GM18951 (cell line): Measurements from ENCODE around the gene UVRAG.

Source experiments
- POLR2A ChIP-seq: IDR thresholded peaks from 4 replicates; pipeline ENCODE4 v1.6.1; 2011; ENCODE audit warnings: mild to moderate bottlenecking; ENCODE audit not compliant: insufficient read length, insufficient read depth; ENCODE audit errors: extremely low read depth
- in situ Hi-C: fragments of 300-500 bp; cut with MboI; formaldehyde crosslinking; loops from one replicate; pipeline ENCODE4 v1.12.0; 2022; ENCODE audit warnings: low sequenced_read_pairs, mixed read lengths, inconsistent platforms; ENCODE audit not compliant: unreplicated experiment

UVRAG gene

GRCh38 chr11:76140912-76141574, 326.0 kb downstream of the UVRAG start:
- in situ Hi-C loops, result no loop called here
- TF ChIP-seq POLR2A, result no peak

- in situ Hi-C loops, result no loop called here
- no peak for TF ChIP-seq POLR2A
Observed at GRCh38 chr11:76141901-76142588, 327.0 kb downstream of the UVRAG start.

- TF ChIP-seq POLR2A, result no peak
- in situ Hi-C loops, result no loop called here
Observed at GRCh38 chr11:76143274-76143673, 328.3 kb downstream of the UVRAG start.

- TF ChIP-seq POLR2A, result no peak
- in situ Hi-C loops, result loop anchor here (5.0 kb wide), 1 partner anchor 245 kb away; no protein-coding TSS in a partner anchor
Observed at GRCh38 chr11:76147106-76147740, 332.2 kb downstream of the UVRAG start.

GRCh38 chr11:76148231-76148630, 333.2 kb downstream of the UVRAG start:
- TF ChIP-seq POLR2A, result no peak
- in situ Hi-C loops, result loop anchor here (5.0 kb wide), 1 partner anchor 246 kb away; no protein-coding TSS in a partner anchor

GRCh38 chr11:76148941-76149613, 334.1 kb downstream of the UVRAG start:
- no peak for TF ChIP-seq POLR2A
- in situ Hi-C loops, result loop anchor here (5.0 kb wide), 1 partner anchor 247 kb away; no protein-coding TSS in a partner anchor

GRCh38 chr11:76149713-76150112, 334.7 kb downstream of the UVRAG start:
- in situ Hi-C loops, result loop anchor here (5.0 kb wide), 1 partner anchor 247 kb away; no protein-coding TSS in a partner anchor
- TF ChIP-seq POLR2A, result no peak

GRCh38 chr11:76150141-76150540, 335.1 kb downstream of the UVRAG start:
- in situ Hi-C loops, result no loop called here
- TF ChIP-seq POLR2A, result no peak

GRCh38 chr11:76151556-76152085, 336.6 kb downstream of the UVRAG start:
- in situ Hi-C loops, result no loop called here
- no peak for TF ChIP-seq POLR2A

GRCh38 chr11:76152086-76152681, 337.2 kb downstream of the UVRAG start:
- in situ Hi-C loops, result no loop called here
- TF ChIP-seq POLR2A, result no peak

- peak; percentile 30 for TF ChIP-seq POLR2A
- in situ Hi-C loops, result no loop called here
Observed at GRCh38 chr11:76152741-76153570, 337.9 kb downstream of the UVRAG start.

GRCh38 chr11:76153571-76153923, 338.5 kb downstream of the UVRAG start:
- no peak for TF ChIP-seq POLR2A
- in situ Hi-C loops, result no loop called here
